CD4-positive, alpha-beta T cell (primary cell): Measurements from ENCODE around the gene KCNQ1OT1. TPM values are rescaled to one million over a fixed set of nuclear protein-coding genes. Genes with fewer than 3 reads are reported as not detected.

Experiments
- ATAC-seq: fragments of 200-7000 bp; cut with Tn5 transposase; one replicate; pipeline ENCODE4 v1.10.0; 2022; ENCODE audit warnings: mild to moderate bottlenecking; ENCODE audit not compliant: poor library complexity
- CTCF ChIA-PET: fragments of 350-600 bp; sonication (Branson Sonifier 250); formaldehyde crosslinking; loops from one replicate; lab custom pipeline; 2021; ENCODE audit warnings: antibody characterized with exemption, inconsistent platforms; lab: Charles Lee
- POLR2A ChIA-PET: fragments of 350-600 bp; sonication (Branson Sonifier 250); formaldehyde crosslinking; loops from one replicate; lab custom pipeline; 2021; ENCODE audit warnings: antibody characterized with exemption, inconsistent platforms; lab: Charles Lee
- DNase-seq, 14 experiments: peaks; one replicate each; pipeline ENCODE4 v3.0.0-alpha.2; 2013 to 2020; ENCODE audit warnings: mixed read lengths in 2 of 14
- H3K27ac ChIP-seq, 2 donors: one replicate each; pipeline versions ENCODE4 v1.5.1 to v1.7.0; 2013; ENCODE audit warnings: low read length in 2 of 2, low read depth in 1 of 2, mild to moderate bottlenecking in 1 of 2
- H3K27me3 ChIP-seq, 2 experiments: 1 replicate in 1 of 2; 2 replicates in 1 of 2; pipeline versions ENCODE4 v1.6.1 to v1.7.0; 2013; ENCODE audit warnings: low read length in 2 of 2, control low read depth in 1 of 2, mild to moderate bottlenecking in 1 of 2, moderate library complexity in 1 of 2; ENCODE audit not compliant: insufficient read depth in 2 of 2, control insufficient read depth in 1 of 2
- H3K36me3 ChIP-seq: one replicate; pipeline ENCODE4 v1.6.1; 2013; ENCODE audit warnings: low read length, control low read depth; ENCODE audit not compliant: insufficient read depth
- H3K4me1 ChIP-seq: one replicate; pipeline ENCODE4 v1.6.1; 2013; ENCODE audit warnings: low read length, control low read depth; ENCODE audit not compliant: insufficient read depth
- H3K4me3 ChIP-seq: one replicate; pipeline ENCODE4 v1.5.1; 2013; ENCODE audit warnings: mild to moderate bottlenecking, low read length, moderate library complexity
- H3K9me3 ChIP-seq, 2 experiments: 1 replicate in 1 of 2; 2 replicates in 1 of 2; pipeline versions ENCODE4 v1.6.1 to v1.7.0; 2013; ENCODE audit warnings: low read length in 2 of 2, mild to moderate bottlenecking in 2 of 2, control low read depth in 1 of 2, moderate library complexity in 1 of 2; ENCODE audit not compliant: control insufficient read depth in 1 of 2, insufficient read depth in 1 of 2
- H3K27ac Mint-ChIP-seq: one replicate; pipeline ENCODE4 v1.8.0; 2020; ENCODE audit warnings: mixed read lengths
- H3K27me3 Mint-ChIP-seq: one replicate; pipeline ENCODE4 v1.8.0; 2021; ENCODE audit warnings: mixed read lengths
- H3K36me3 Mint-ChIP-seq: one replicate; pipeline ENCODE4 v1.8.0; 2021; ENCODE audit warnings: low read depth, mixed read lengths
- H3K4me1 Mint-ChIP-seq: one replicate; pipeline ENCODE4 v1.8.0; 2021; ENCODE audit warnings: low read depth, mixed read lengths
- H3K4me3 Mint-ChIP-seq: one replicate; pipeline ENCODE4 v1.8.0; 2020; ENCODE audit warnings: mild to moderate bottlenecking, mixed read lengths
- H3K9me3 Mint-ChIP-seq: one replicate; pipeline ENCODE4 v1.8.0; 2020; ENCODE audit warnings: mixed read lengths
- intact Hi-C, 2 experiments: fragments of 100-400 bp; cut with DNase I in 1 of 2; cut with micrococcal nuclease in 1 of 2; formaldehyde crosslinking; loops; one replicate each; pipeline versions ENCODE4 v1.15.1 to v1.9.0; 2023 to 2025; cut with DNase I, micrococcal nuclease
- total RNA-seq, 174 experiments: library from RNA in 2 of 174; stranded (reverse) in 2 of 174; gene quantifications; one replicate each; pipeline ENCODE4 v1.2.3 and lab custom pipeline; 2021 to 2026
- TF ChIP-seq, protein P1 (sequence below): fragments of 200-600 bp; IDR thresholded peaks from one replicate; pipeline ENCODE4 v1.8.0; 2022; ENCODE audit warnings: antibody characterized with exemption, mild to moderate bottlenecking

KCNQ1OT1 gene
- total RNA-seq, 2 experiments from 2014 or later, result 0.17 to 0.22 TPM

DNA sequence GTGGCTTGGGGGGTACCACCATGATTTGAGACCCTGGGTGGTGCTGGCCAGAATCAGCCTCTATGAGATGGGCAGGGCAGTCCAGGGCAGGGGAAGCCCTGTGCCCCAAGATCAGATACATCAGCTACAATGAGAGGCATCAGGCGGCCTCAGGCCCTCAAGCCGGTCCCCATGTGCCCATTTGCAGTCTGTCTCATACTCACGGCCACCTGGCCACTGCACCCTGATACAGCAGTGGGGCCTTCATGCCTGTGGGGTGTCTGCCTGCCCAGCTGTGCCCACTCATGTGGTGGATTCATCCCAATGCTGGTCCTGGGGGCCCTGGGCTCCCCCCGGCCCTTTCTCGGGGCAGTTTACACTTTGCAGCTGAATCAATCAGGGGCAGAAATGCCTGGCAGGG lies 42.4 kb upstream of the KCNQ1OT1 start:
- no peaks in the 10 kb centered on the region for H3K27me3 Mint-ChIP-seq
- H3K9me3 ChIP-seq, result no peaks in the 10 kb centered on the region
- no peak for ATAC-seq
- no peak overlapping the region for H3K4me3 Mint-ChIP-seq
- ChIA-PET CTCF (no interaction called here), POLR2A (no interaction called here)
- H3K4me3 ChIP-seq, result no peak overlapping the region
- intact Hi-C loops, result no loop called here
- H3K36me3 ChIP-seq, result no peaks in the 10 kb centered on the region
- TF ChIP-seq, protein P1, sequence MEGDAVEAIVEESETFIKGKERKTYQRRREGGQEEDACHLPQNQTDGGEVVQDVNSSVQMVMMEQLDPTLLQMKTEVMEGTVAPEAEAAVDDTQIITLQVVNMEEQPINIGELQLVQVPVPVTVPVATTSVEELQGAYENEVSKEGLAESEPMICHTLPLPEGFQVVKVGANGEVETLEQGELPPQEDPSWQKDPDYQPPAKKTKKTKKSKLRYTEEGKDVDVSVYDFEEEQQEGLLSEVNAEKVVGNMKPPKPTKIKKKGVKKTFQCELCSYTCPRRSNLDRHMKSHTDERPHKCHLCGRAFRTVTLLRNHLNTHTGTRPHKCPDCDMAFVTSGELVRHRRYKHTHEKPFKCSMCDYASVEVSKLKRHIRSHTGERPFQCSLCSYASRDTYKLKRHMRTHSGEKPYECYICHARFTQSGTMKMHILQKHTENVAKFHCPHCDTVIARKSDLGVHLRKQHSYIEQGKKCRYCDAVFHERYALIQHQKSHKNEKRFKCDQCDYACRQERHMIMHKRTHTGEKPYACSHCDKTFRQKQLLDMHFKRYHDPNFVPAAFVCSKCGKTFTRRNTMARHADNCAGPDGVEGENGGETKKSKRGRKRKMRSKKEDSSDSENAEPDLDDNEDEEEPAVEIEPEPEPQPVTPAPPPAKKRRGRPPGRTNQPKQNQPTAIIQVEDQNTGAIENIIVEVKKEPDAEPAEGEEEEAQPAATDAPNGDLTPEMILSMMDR, result no peak
- H3K27ac ChIP-seq, result no peak overlapping the region
- no peaks in the 10 kb centered on the region for H3K9me3 Mint-ChIP-seq
- DNase-seq, result no peak
- no peaks in the 10 kb centered on the region for H3K27me3 ChIP-seq
- H3K4me1 ChIP-seq, result no peaks in the 10 kb centered on the region
- H3K4me1 Mint-ChIP-seq, result no peaks in the 10 kb centered on the region
- H3K27ac Mint-ChIP-seq, result no peak overlapping the region
- no peaks in the 10 kb centered on the region for H3K36me3 Mint-ChIP-seq

DNA sequence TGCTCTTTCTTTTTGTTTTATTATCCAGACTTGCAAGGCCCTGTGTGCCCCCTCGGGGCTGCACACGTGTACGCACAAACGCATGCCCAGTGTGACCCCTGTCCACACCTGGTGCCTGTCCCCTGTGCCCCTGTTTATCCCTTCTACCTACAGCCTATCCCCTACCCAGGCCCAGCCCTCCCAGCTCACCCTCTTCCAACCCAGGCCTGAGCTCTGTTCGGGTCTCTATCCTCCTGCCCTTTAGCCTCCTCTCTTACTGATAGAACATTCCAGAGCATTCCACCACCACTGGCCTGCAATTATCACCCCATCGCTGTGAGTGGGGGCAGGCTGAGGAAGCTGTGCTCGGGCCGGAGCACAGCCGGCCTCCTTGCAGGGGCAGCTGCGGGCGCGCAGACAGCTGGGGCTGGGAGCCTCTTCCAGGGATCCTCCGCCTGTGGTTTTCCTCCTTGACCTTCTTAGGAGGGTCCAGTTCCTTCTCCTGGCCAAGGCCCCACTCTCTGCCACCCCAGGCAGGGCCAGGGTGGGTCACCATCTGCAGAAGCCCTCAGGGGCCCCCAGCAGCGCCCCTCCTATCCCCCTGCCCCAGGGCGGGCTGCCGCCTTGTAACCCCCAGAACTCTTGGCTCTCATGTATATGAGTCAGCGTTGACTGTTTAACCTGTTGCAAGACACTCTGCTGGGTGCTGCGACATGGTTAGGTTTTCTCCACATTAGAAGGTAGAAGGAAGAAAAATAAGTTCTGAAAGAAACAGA lies 41.8 kb upstream of the KCNQ1OT1 start:
- DNase-seq (no peak), ATAC-seq (no peak)
- Mint-ChIP-seq H3K9me3 (no peaks in the 10 kb centered on the region), H3K36me3 (no peaks in the 10 kb centered on the region), H3K4me3 (no peak overlapping the region), H3K27me3 (no peaks in the 10 kb centered on the region), H3K4me1 (no peaks in the 10 kb centered on the region), H3K27ac (no peak overlapping the region)
- Histone ChIP-seq H3K4me3 (no peak overlapping the region), H3K4me1 (no peaks in the 10 kb centered on the region), H3K36me3 (no peaks in the 10 kb centered on the region), H3K27ac (no peak overlapping the region), H3K9me3 (no peaks in the 10 kb centered on the region), H3K27me3 (no peaks in the 10 kb centered on the region)
- CTCF ChIA-PET, result no interaction called here
- TF ChIP-seq, protein P1, result no peak
- POLR2A ChIA-PET, result no interaction called here
- intact Hi-C loops, result no loop called here

DNA sequence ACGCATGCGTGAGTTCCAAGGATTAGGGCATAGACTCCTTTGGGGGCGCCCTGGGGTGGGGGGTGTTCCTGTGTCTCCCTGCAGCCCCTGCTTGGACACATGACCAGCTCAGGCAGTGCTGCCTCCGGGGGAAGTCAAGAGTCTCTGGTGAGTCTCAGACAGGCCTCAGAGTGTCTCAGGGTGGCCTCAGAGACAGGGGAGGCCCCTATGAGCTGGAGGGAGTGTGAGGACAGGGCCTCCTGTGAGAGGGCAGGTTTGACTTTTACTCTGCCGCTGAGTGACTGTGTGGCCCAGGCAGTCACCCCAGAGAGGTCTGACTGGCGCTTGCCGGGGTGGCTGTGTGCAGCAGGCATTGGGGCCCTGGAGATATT lies 41.2 kb upstream of the KCNQ1OT1 start:
- POLR2A ChIA-PET, result no interaction called here
- intact Hi-C loops, result no loop called here

More for the DNA sequence above, 41.2 kb upstream of the KCNQ1OT1 start:
- no peaks in the 10 kb centered on the region for H3K27me3 Mint-ChIP-seq
- no peaks in the 10 kb centered on the region for H3K36me3 ChIP-seq
- ATAC-seq (no peak), DNase-seq (no peak)
- no peak overlapping the region for H3K4me3 Mint-ChIP-seq
- no peaks in the 10 kb centered on the region for H3K9me3 ChIP-seq
- H3K9me3 Mint-ChIP-seq, result no peaks in the 10 kb centered on the region
- H3K27ac Mint-ChIP-seq, result no peak overlapping the region
- CTCF ChIA-PET, result no interaction called here
- H3K27me3 ChIP-seq, result no peaks in the 10 kb centered on the region
- no peak overlapping the region for H3K4me3 ChIP-seq
- no peaks in the 10 kb centered on the region for H3K4me1 ChIP-seq
- TF ChIP-seq, protein P1, result no peak
- no peaks in the 10 kb centered on the region for H3K36me3 Mint-ChIP-seq
- H3K4me1 Mint-ChIP-seq, result no peaks in the 10 kb centered on the region
- no peak overlapping the region for H3K27ac ChIP-seq
